ENCODE results near the gene SYNE3. TPM values are rescaled to one million over a fixed set of nuclear protein-coding genes. Genes with fewer than 3 reads are reported as not detected.

Gene SYNE3
- total RNA-seq, 1 donor from 2014 or later = 2.5 TPM

DNA sequence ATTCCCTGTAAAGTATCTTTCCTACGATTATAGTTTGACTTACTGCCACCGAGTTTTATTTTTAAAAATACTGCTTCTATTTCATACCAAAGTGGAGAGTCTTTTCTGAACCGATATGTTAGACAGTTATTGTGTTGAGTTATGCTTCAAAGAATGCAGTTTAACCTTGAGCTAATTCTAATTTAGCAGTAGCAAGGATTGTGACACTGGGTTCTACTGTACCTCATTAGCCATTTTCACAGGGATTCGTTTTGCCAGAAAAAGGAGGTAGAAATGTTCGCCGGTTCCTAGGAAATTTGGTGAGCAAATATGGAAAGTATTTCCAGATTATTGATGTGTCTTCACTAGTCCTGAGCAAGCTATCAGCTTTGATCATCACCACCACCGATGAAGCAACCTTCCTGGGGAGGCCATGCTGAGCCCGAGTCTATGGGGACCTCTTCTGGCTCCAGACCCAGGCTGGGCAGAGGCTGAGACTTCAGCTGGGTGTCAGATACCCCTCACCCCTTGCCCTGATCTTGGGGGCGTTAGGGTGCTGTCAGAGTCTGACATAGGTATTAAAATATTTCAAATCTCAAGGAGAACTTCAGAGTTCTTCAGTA is 32.0 kb upstream of the SYNE3 start:
- Mint-ChIP-seq H3K9me3 (ENCODE audit: unreplicated experiment) (peaks cover 4% of the 10 kb centered on the region), H3K4me3 (ENCODE audit: unreplicated experiment) (no peak overlapping the region), H3K4me1 (ENCODE audit: low read depth, unreplicated experiment) (peaks cover 44% of the 10 kb centered on the region), H3K36me3 (ENCODE audit: low read depth, unreplicated experiment) (peaks cover 4% of the 10 kb centered on the region), H3K27ac (ENCODE audit: unreplicated experiment) (peak overlapping the region; percentile 92), H3K27me3 (ENCODE audit: low read depth, unreplicated experiment) (no peaks in the 10 kb centered on the region)
- Histone ChIP-seq H3K36me3 (ENCODE audit: insufficient read depth, low read length) (no peaks in the 10 kb centered on the region), H3K9ac (ENCODE audit: low read length) (no peak overlapping the region), H4K20me1 (ENCODE audit: insufficient read depth, low read length) (no peaks in the 10 kb centered on the region), H3K27ac (ENCODE audit: low read depth, low read length) (no peak overlapping the region), H3K9me3 (ENCODE audit: insufficient read depth, low read depth, low read length) (no peaks in the 10 kb centered on the region), H2AFZ (ENCODE audit: low read depth, low read length) (no peak overlapping the region), H3K79me2 (ENCODE audit: insufficient read depth, low read length) (peaks cover 13% of the 10 kb centered on the region), H3K4me1 (ENCODE audit: insufficient read depth, low read length) (peaks cover 15% of the 10 kb centered on the region), H3K4me2 (ENCODE audit: low read length) (no peak overlapping the region), H3K4me3 (ENCODE audit: insufficient read depth, low read depth, low read length) (no peak overlapping the region), H3K27me3 (ENCODE audit: insufficient read depth, low read length) (no peaks in the 10 kb centered on the region)
- TF ChIP-seq, protein P1, sequence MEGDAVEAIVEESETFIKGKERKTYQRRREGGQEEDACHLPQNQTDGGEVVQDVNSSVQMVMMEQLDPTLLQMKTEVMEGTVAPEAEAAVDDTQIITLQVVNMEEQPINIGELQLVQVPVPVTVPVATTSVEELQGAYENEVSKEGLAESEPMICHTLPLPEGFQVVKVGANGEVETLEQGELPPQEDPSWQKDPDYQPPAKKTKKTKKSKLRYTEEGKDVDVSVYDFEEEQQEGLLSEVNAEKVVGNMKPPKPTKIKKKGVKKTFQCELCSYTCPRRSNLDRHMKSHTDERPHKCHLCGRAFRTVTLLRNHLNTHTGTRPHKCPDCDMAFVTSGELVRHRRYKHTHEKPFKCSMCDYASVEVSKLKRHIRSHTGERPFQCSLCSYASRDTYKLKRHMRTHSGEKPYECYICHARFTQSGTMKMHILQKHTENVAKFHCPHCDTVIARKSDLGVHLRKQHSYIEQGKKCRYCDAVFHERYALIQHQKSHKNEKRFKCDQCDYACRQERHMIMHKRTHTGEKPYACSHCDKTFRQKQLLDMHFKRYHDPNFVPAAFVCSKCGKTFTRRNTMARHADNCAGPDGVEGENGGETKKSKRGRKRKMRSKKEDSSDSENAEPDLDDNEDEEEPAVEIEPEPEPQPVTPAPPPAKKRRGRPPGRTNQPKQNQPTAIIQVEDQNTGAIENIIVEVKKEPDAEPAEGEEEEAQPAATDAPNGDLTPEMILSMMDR (IDR thresholded peaks at IDR 0.05; ENCODE audit: insufficient read depth, low read depth, low read length) = no peak
- no peak for TF ChIP-seq EZH2 (IDR thresholded peaks at IDR 0.05; ENCODE audit: insufficient read depth, low read length)
- no peak for DNase-seq (ENCODE audit: low read depth)
- FAIRE-seq = no peak

DNA sequence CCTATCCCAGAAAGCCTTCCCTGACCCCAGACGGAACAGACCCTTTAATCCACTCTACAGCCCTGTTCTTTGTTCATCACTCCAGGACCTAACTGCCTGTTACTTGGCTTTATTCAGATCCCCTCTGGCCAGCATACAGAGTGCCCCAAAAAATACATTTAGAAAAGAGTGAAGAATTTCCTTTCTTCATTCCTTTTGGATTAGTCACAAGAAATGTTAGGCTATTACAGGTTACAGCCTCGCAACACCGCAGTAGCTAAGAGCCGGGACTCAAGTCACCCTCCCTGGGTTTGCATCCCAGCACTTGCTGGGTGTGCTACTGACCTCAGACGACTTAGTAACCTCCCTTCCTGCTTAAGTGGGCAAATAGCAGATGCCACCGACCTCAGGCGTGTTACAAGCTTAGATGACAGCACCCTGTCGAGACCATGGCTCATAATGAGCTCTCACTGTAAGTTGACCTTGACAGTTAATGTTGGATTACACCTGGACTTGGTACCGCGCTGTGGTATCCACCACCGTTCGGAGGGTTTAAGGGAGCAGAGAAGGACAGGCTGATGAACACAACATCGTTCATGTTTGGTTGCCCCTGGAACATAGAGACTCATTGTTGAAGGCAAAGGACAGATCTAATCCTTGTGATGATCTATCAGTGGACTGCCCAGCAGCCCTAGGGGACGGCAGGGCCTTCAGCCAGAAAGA is 31.3 kb upstream of the SYNE3 start:
- no peaks in the 10 kb centered on the region for H3K27me3 Mint-ChIP-seq (ENCODE audit: low read depth, unreplicated experiment)
- H3K4me3 Mint-ChIP-seq (ENCODE audit: unreplicated experiment) = no peak overlapping the region
- H3K36me3 ChIP-seq (ENCODE audit: insufficient read depth, low read length) = no peaks in the 10 kb centered on the region
- no peak overlapping the region for H3K9ac ChIP-seq (ENCODE audit: low read length)
- H3K4me1 Mint-ChIP-seq (ENCODE audit: low read depth, unreplicated experiment) = peaks cover 47% of the 10 kb centered on the region
- H4K20me1 ChIP-seq (ENCODE audit: insufficient read depth, low read length) = no peaks in the 10 kb centered on the region
- H3K9me3 ChIP-seq (ENCODE audit: insufficient read depth, low read depth, low read length) = no peaks in the 10 kb centered on the region
- DNase-seq (ENCODE audit: low read depth) = peak; percentile 66
- H3K4me1 ChIP-seq (ENCODE audit: insufficient read depth, low read length) = peaks cover 15% of the 10 kb centered on the region
- H3K27me3 ChIP-seq (ENCODE audit: insufficient read depth, low read length) = no peaks in the 10 kb centered on the region
- FAIRE-seq = no peak
- peak overlapping the region; percentile 42 for H3K4me2 ChIP-seq (ENCODE audit: low read length)
- H2AFZ ChIP-seq (ENCODE audit: low read depth, low read length) = no peak overlapping the region
- peak overlapping the region; percentile 92 for H3K27ac Mint-ChIP-seq (ENCODE audit: unreplicated experiment)
- peak overlapping the region; percentile 17 for H3K27ac ChIP-seq (ENCODE audit: low read depth, low read length)
- H3K4me3 ChIP-seq (ENCODE audit: insufficient read depth, low read depth, low read length) = no peak overlapping the region
- H3K9me3 Mint-ChIP-seq (ENCODE audit: unreplicated experiment) = peaks cover 4% of the 10 kb centered on the region
- peaks cover 3% of the 10 kb centered on the region for H3K36me3 Mint-ChIP-seq (ENCODE audit: low read depth, unreplicated experiment)
- TF ChIP-seq EZH2 (IDR thresholded peaks at IDR 0.05; ENCODE audit: insufficient read depth, low read length) = no peak
- TF ChIP-seq, protein P1 (IDR thresholded peaks at IDR 0.05; ENCODE audit: insufficient read depth, low read depth, low read length) = no peak
- H3K79me2 ChIP-seq (ENCODE audit: insufficient read depth, low read length) = peaks cover 19% of the 10 kb centered on the region

DNA sequence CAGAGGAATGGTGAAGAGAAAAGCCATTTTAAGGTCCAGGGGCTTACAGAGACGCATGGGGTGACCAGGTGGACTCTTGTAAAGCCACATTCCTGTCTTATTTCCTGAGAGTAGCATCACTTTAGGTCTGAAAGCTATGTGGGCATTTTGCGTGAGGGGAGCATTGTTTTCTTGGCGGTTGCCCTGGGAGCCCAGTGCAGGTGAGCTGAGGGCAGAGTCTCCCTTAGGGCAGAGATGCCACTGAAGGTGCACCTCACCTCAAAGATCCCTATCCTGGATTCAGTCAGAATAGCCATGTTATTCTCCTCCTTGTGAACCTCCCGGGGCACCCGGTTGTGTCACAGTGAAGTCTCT is 30.8 kb upstream of the SYNE3 start:
- Histone ChIP-seq H3K79me2 (ENCODE audit: insufficient read depth, low read length) (peaks cover 25% of the 10 kb centered on the region), H3K4me2 (ENCODE audit: low read length) (peak overlapping the region; percentile 42), H3K36me3 (ENCODE audit: insufficient read depth, low read length) (no peaks in the 10 kb centered on the region), H3K4me3 (ENCODE audit: insufficient read depth, low read depth, low read length) (no peak overlapping the region), H3K9me3 (ENCODE audit: insufficient read depth, low read depth, low read length) (no peaks in the 10 kb centered on the region), H2AFZ (ENCODE audit: low read depth, low read length) (no peak overlapping the region), H3K27me3 (ENCODE audit: insufficient read depth, low read length) (no peaks in the 10 kb centered on the region), H3K4me1 (ENCODE audit: insufficient read depth, low read length) (peaks cover 15% of the 10 kb centered on the region), H4K20me1 (ENCODE audit: insufficient read depth, low read length) (no peaks in the 10 kb centered on the region), H3K27ac (ENCODE audit: low read depth, low read length) (peak overlapping the region; percentile 17), H3K9ac (ENCODE audit: low read length) (no peak overlapping the region)
- Mint-ChIP-seq H3K9me3 (ENCODE audit: unreplicated experiment) (peaks cover 4% of the 10 kb centered on the region), H3K4me3 (ENCODE audit: unreplicated experiment) (no peak overlapping the region), H3K27ac (ENCODE audit: unreplicated experiment) (peak overlapping the region; percentile 92), H3K27me3 (ENCODE audit: low read depth, unreplicated experiment) (no peaks in the 10 kb centered on the region), H3K36me3 (ENCODE audit: low read depth, unreplicated experiment) (peaks cover 1% of the 10 kb centered on the region), H3K4me1 (ENCODE audit: low read depth, unreplicated experiment) (peaks cover 47% of the 10 kb centered on the region)
- FAIRE-seq = no peak
- TF ChIP-seq, protein P1 (IDR thresholded peaks at IDR 0.05; ENCODE audit: insufficient read depth, low read depth, low read length) = no peak
- no peak for TF ChIP-seq EZH2 (IDR thresholded peaks at IDR 0.05; ENCODE audit: insufficient read depth, low read length)
- DNase-seq (ENCODE audit: low read depth) = no peak

Data from astrocyte (in vitro differentiated cells and primary cell).